ENCODE results near the gene FAM13A. TPM values are rescaled to one million over a fixed set of nuclear protein-coding genes. Genes with fewer than 3 reads are reported as not detected.

The FAM13A gene
- total and polyA plus RNA-seq, 2 experiments from 2014 or later: 19.3 to 44.2 TPM

DNA sequence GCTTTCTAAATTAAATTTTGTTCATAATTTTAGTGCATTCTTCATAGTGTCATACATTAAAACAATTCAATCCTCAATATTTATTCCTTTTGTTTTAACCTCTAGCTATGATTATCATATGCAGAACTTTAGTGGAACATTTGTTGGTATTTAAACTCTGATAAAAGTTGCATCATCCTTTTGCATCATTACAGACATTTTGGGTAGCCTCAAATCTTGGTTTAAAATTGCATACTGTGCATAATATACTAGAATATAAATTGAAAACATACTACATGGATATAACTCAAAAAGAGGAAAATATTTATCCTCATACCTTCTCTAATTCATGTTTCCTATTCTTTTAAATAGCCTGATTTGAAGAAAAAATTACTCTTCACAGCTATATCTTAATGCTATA lies 262.0 kb downstream of the FAM13A start:
- DNase-seq (ENCODE audit: low spot score): no peak
- H3K4me1 ChIP-seq (ENCODE audit: insufficient read depth): peaks cover 7% of the 10 kb centered on the region
- no peaks in the 10 kb centered on the region for H3K9me3 ChIP-seq (ENCODE audit: low read depth)
- H3K79me2 ChIP-seq: peaks cover 32% of the 10 kb centered on the region
- H2AFZ ChIP-seq: no peak overlapping the region
- H4K20me1 ChIP-seq (ENCODE audit: insufficient read depth, poor library complexity, severe bottlenecking): no peaks in the 10 kb centered on the region
- no peaks in the 10 kb centered on the region for H3K9me2 ChIP-seq (replicated peaks; ENCODE audit: insufficient read depth)
- TF ChIP-seq EZH2phosphoT487 (IDR thresholded peaks at IDR 0.05; ENCODE audit: low read depth, severe bottlenecking, unreplicated experiment) (no peak), EZH2 (IDR thresholded peaks at IDR 0.05; ENCODE audit: borderline replicate concordance) (no peak)
- TF ChIP-seq, protein P1, sequence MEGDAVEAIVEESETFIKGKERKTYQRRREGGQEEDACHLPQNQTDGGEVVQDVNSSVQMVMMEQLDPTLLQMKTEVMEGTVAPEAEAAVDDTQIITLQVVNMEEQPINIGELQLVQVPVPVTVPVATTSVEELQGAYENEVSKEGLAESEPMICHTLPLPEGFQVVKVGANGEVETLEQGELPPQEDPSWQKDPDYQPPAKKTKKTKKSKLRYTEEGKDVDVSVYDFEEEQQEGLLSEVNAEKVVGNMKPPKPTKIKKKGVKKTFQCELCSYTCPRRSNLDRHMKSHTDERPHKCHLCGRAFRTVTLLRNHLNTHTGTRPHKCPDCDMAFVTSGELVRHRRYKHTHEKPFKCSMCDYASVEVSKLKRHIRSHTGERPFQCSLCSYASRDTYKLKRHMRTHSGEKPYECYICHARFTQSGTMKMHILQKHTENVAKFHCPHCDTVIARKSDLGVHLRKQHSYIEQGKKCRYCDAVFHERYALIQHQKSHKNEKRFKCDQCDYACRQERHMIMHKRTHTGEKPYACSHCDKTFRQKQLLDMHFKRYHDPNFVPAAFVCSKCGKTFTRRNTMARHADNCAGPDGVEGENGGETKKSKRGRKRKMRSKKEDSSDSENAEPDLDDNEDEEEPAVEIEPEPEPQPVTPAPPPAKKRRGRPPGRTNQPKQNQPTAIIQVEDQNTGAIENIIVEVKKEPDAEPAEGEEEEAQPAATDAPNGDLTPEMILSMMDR (IDR thresholded peaks at IDR 0.05; ENCODE audit: poor library complexity): no peak
- H3K4me2 ChIP-seq: no peak overlapping the region
- H3K27me3 ChIP-seq: no peaks in the 10 kb centered on the region
- H3K4me3 ChIP-seq: no peak overlapping the region
- no peak overlapping the region for H3K27ac ChIP-seq
- H3K36me3 ChIP-seq (replicated peaks; ENCODE audit: insufficient read depth, low read depth): no peaks in the 10 kb centered on the region

DNA sequence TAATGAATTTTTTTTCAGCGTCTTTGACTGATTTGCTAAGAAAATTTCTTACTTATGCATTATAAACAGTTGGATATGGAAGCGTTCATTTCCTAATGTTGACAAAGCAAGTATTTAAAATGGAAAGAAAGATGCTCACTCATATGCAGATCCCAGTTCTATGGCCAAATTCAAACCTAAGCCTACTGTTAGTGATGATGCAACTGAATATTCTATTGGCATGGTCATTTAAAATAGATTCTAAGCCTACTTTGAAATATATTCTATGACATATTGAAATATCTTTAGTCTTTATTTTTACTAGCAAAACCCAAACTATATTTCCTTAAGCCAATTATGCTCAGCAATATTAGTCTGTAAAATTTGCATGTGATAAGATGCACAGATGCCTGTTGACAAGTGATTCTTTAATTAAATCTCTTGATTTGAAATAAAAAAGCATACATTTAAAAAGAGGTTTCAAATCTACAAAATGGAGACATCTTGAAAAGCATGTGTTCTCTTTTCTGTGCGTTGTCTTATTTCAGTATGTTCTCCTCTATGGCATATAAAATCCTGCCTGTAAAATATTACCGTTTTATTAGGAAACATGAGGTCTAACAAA lies 262.8 kb downstream of the FAM13A start:
- DNase-seq (ENCODE audit: low spot score): no peak
- no peak overlapping the region for H3K4me2 ChIP-seq
- H3K36me3 ChIP-seq (replicated peaks; ENCODE audit: insufficient read depth, low read depth): no peaks in the 10 kb centered on the region
- H4K20me1 ChIP-seq (ENCODE audit: insufficient read depth, poor library complexity, severe bottlenecking): no peaks in the 10 kb centered on the region
- 94% methylated on average over 4 of the region's 4 CpGs for WGBS (ENCODE audit: low lambda C conversion rate, missing lambda C conversion rate)
- no peak overlapping the region for H2AFZ ChIP-seq
- no peaks in the 10 kb centered on the region for H3K27me3 ChIP-seq
- peaks cover 7% of the 10 kb centered on the region for H3K4me1 ChIP-seq (ENCODE audit: insufficient read depth)
- H3K9me2 ChIP-seq (replicated peaks; ENCODE audit: insufficient read depth): no peaks in the 10 kb centered on the region
- H3K27ac ChIP-seq: no peak overlapping the region
- no peaks in the 10 kb centered on the region for H3K9me3 ChIP-seq (ENCODE audit: low read depth)
- no peak overlapping the region for H3K4me3 ChIP-seq
- TF ChIP-seq EZH2 (IDR thresholded peaks at IDR 0.05; ENCODE audit: borderline replicate concordance) (no peak), EZH2phosphoT487 (IDR thresholded peaks at IDR 0.05; ENCODE audit: low read depth, severe bottlenecking, unreplicated experiment) (no peak)
- TF ChIP-seq, protein P1 (IDR thresholded peaks at IDR 0.05; ENCODE audit: poor library complexity): no peak
- H3K79me2 ChIP-seq: peaks cover 29% of the 10 kb centered on the region

DNA sequence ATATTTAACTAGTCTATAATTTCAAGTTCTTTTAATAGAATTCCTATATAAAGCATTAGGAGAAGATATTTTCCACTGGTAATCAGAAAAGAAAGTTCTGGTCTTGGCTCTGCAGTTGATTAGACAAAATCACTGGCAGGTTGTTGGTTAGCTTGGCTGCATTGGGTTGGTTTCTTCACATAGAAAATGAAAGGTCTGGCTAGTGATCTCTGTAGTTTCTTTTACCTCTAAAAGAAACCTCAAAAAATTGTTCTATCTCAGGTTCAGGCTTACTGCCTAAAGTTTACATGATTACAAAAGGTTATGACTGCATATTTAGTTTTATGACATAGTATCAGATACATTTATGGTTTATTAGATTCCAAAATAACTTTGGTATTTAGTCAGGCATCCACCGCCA lies 263.5 kb downstream of the FAM13A start:
- no peaks in the 10 kb centered on the region for H4K20me1 ChIP-seq (ENCODE audit: insufficient read depth, poor library complexity, severe bottlenecking)
- no peak for DNase-seq (ENCODE audit: low spot score)
- no peaks in the 10 kb centered on the region for H3K9me3 ChIP-seq (ENCODE audit: low read depth)
- WGBS (ENCODE audit: low lambda C conversion rate, missing lambda C conversion rate): 100% methylated on average over 1 of the region's 1 CpG
- peaks cover 30% of the 10 kb centered on the region for H3K79me2 ChIP-seq
- no peaks in the 10 kb centered on the region for H3K27me3 ChIP-seq
- no peak overlapping the region for H3K4me3 ChIP-seq
- H3K27ac ChIP-seq: peak overlapping the region; percentile 69
- H3K36me3 ChIP-seq (replicated peaks; ENCODE audit: insufficient read depth, low read depth): no peaks in the 10 kb centered on the region
- peaks cover 7% of the 10 kb centered on the region for H3K4me1 ChIP-seq (ENCODE audit: insufficient read depth)
- H3K4me2 ChIP-seq: no peak overlapping the region
- no peaks in the 10 kb centered on the region for H3K9me2 ChIP-seq (replicated peaks; ENCODE audit: insufficient read depth)
- H2AFZ ChIP-seq: no peak overlapping the region
- TF ChIP-seq, protein P1 (IDR thresholded peaks at IDR 0.05; ENCODE audit: poor library complexity): no peak
- TF ChIP-seq EZH2 (IDR thresholded peaks at IDR 0.05; ENCODE audit: borderline replicate concordance): no peak
- TF ChIP-seq EZH2phosphoT487 (IDR thresholded peaks at IDR 0.05; ENCODE audit: low read depth, severe bottlenecking, unreplicated experiment): no peak

All from hepatocyte (in vitro differentiated cells).